ENCODE measurements around the gene MOGAT2. TPM values are rescaled to one million over a fixed set of nuclear protein-coding genes. Genes with fewer than 3 reads are reported as not detected.

The MOGAT2 gene
- total RNA-seq, 4 donors from 2014 or later, result 30.5 to 598 (median 448) TPM

DNA sequence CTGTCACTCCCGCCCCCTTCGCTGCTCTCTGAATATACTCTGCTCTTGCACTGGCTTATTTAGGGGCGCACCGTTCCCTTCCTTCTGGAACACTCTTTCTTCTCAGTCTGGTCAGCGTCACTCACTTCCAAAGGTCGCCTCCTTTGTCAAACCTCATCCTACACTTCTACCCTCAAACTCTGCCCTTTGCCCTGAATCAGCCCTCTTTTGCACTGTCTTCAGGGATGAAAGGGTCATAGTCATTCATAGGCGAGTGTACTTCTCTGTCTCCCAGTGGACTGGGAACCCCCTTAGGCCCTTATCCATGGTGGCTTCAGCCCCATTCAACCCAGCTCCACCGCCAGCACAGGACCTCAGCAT is 15.4 kb downstream of the MOGAT2 start:
- Histone ChIP-seq H3K4me1 (peaks cover 0 to 30% (median 4%) of the 10 kb centered on the region in 4 donors), H3K27ac (peak overlapping the region in 3 of 4 donors; percentile 40 to 88 (median 83)), H3K27me3 (no peaks in the 10 kb centered on the region), H3K4me3 (no peak overlapping the region), H3K9me3 (no peaks in the 10 kb centered on the region), H3K36me3 (peaks cover 0 to 13% (median 0%) of the 10 kb centered on the region in 3 donors)
- TF ChIP-seq, protein P1, sequence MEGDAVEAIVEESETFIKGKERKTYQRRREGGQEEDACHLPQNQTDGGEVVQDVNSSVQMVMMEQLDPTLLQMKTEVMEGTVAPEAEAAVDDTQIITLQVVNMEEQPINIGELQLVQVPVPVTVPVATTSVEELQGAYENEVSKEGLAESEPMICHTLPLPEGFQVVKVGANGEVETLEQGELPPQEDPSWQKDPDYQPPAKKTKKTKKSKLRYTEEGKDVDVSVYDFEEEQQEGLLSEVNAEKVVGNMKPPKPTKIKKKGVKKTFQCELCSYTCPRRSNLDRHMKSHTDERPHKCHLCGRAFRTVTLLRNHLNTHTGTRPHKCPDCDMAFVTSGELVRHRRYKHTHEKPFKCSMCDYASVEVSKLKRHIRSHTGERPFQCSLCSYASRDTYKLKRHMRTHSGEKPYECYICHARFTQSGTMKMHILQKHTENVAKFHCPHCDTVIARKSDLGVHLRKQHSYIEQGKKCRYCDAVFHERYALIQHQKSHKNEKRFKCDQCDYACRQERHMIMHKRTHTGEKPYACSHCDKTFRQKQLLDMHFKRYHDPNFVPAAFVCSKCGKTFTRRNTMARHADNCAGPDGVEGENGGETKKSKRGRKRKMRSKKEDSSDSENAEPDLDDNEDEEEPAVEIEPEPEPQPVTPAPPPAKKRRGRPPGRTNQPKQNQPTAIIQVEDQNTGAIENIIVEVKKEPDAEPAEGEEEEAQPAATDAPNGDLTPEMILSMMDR (IDR thresholded peaks at IDR 0.05), result no peak
- peak in 1 of 2 donors; percentile 3 for TF ChIP-seq POLR2A (IDR thresholded peaks at IDR 0.05)
- DNase-seq, result no peak

DNA sequence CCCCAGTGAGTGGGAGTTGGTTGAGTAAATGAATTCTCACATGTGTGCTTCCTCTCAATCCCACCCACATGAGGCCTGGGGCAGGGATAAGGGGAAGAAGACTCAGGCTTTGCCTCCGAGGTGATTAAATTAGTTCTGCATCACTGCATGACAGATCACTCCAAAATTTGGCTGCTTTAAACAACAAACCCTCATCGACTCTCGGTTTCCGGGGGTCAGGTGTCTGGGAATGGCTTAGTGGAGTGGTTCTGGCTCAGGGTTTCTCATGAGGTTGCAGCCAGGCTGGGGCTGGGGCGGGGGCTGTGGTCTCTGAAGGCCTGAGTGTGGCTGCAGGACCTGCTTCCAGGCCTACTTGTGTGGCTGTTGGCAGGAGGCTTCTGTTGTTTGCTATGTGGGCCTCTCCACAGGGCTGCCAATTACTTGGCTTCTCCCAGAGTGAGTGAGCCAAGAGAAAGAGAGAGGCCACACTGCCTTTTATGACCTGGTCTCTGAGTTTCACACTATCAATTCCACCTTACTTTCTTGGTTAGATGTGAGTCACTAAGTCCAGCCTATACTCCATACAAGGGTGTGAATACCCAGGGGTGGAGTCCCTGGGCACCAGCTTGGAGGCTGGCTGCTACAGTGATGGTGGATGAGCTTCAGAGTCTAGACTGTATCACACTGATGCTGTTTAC is 15.9 kb downstream of the MOGAT2 start:
- H3K27ac ChIP-seq, result peak overlapping the region in 3 of 4 donors; percentile 61 to 88 (median 83)
- peaks cover 0 to 30% (median 4%) of the 10 kb centered on the region in 4 donors for H3K4me1 ChIP-seq
- no peak overlapping the region for H3K4me3 ChIP-seq
- H3K9me3 ChIP-seq, result no peaks in the 10 kb centered on the region
- TF ChIP-seq POLR2A (IDR thresholded peaks at IDR 0.05), result peak; percentile 9 to 37
- TF ChIP-seq, protein P1 (IDR thresholded peaks at IDR 0.05), result no peak
- H3K27me3 ChIP-seq, result no peaks in the 10 kb centered on the region
- peaks cover 0 to 9% (median 0%) of the 10 kb centered on the region in 3 donors for H3K36me3 ChIP-seq
- DNase-seq, result peak in 2 of 3 donors; percentile 65 to 72

DNA sequence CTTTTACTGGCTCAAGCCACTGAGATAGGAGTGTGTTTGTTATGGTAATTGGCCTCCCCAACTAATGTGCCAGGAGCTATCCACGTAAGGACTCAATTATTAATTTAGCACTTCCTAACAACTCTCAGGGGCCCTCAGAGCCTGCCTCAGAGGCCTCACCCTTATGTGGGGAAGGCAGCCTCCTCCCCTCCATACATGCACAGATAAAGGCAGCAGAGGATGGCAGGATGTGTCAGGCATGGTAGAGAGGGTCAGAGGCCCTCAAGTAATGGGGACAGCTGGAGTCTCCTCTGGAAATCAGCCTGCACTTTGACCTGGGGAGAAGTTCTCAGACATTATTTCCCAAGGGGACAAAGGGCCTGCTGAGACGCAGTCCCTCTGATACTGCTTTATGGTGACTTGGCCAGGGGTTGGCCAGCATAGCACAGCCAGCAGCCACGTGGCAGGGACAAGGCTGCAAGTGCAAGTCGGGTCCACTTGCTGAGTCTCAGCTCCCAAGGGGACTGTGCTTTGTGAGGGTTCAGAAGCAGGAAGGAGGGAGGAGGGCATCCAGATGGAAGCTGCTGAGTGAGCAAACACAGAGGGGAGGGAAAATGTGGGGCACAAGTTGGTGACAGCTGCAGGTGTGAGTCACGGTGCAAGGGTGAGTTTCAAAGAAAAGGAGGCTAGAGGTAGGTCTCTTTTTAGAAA is 17.0 kb downstream of the MOGAT2 start:
- peak overlapping the region in 3 of 4 donors; percentile 61 to 88 (median 83) for H3K27ac ChIP-seq
- H3K36me3 ChIP-seq, result no peaks in the 10 kb centered on the region
- no peak overlapping the region for H3K4me3 ChIP-seq
- H3K27me3 ChIP-seq, result no peaks in the 10 kb centered on the region
- peaks cover 0 to 30% (median 4%) of the 10 kb centered on the region in 4 donors for H3K4me1 ChIP-seq
- peak in 2 of 3 donors; percentile 87 to 90 for DNase-seq
- no peaks in the 10 kb centered on the region for H3K9me3 ChIP-seq
- TF ChIP-seq POLR2A (IDR thresholded peaks at IDR 0.05), result peak; percentile 12 to 49
- TF ChIP-seq, protein P1 (IDR thresholded peaks at IDR 0.05), result no peak

DNA sequence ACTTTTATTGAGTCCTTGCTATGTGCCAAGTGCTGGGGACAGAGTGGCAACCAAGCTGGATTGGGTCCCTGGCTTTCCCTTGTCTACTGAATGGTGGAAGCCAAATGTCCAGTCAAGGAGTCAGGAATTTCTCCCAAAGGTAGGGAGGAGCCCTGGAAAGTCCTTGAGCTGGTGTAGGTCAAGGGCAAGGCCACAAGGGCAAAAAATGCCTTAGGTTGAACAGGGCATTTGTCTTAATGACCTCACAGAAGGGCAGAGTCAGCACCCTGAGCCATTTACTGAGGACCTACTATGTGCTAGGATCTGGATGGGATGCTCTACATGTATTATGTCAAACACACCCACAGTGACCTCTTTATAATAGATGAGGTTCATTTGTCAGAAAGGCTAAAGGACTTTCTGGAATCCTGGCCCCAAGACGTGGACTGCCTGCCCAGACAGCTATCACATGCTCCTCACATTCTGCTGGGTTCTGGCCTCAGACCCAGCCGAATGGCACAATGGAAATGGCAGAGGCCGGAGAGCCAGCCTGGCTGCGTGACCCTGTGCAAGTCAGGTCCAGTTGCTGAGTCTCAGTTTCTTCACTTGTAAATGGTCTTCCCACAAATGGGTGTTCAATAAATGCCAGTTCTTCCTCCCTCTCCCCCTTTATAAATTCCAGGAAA is 17.7 kb downstream of the MOGAT2 start:
- Histone ChIP-seq H3K4me3 (no peak overlapping the region), H3K27me3 (no peaks in the 10 kb centered on the region), H3K36me3 (no peaks in the 10 kb centered on the region), H3K27ac (peak overlapping the region in 3 of 4 donors; percentile 47 to 88 (median 83)), H3K9me3 (no peaks in the 10 kb centered on the region), H3K4me1 (peaks cover 0 to 30% (median 4%) of the 10 kb centered on the region in 4 donors)
- no peak for TF ChIP-seq POLR2A (IDR thresholded peaks at IDR 0.05)
- DNase-seq, result no peak

DNA sequence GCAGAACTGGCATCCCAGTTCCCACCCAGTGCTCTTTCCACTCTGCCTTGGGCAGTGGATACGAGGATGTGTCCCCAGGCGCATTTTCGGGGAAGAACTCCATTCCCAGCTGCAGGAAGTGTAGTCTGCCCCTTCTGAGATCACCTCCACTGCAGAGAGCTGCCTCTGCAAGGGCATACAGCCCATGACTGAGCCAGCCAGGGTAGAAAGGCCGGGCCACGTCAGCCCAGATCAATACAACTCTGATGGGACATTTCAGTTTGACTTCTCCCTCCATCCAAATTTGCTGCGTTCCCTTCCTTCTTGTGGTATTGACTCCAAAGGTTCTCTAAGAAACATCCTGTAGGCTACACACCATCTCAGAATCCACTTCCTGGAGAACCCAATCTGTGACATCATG is 19.7 kb downstream of the MOGAT2 start:
- no peak overlapping the region for H3K27ac ChIP-seq
- DNase-seq, result no peak
- no peak for TF ChIP-seq POLR2A (IDR thresholded peaks at IDR 0.05)
- TF ChIP-seq, protein P1 (IDR thresholded peaks at IDR 0.05), result no peak
- H3K27me3 ChIP-seq, result no peaks in the 10 kb centered on the region
- H3K4me3 ChIP-seq, result no peak overlapping the region
- no peaks in the 10 kb centered on the region for H3K9me3 ChIP-seq
- H3K36me3 ChIP-seq, result no peaks in the 10 kb centered on the region
- H3K4me1 ChIP-seq, result peaks cover 0 to 26% (median 4%) of the 10 kb centered on the region in 4 donors

Measured in Peyer's patch (tissue), 4 donors.